Omental fat pad (tissue), 4 donors: ENCODE data around the gene CELF5. TPM values are rescaled to one million over a fixed set of nuclear protein-coding genes. Genes with fewer than 3 reads are reported as not detected.
"Not testable (repeated sequence)": the region's sequence is repeated elsewhere in the genome, so short reads cannot be mapped to it uniquely, and the experiment has no call there.

Experiments used
- ATAC-seq: fragments of 150-250 bp; one replicate; pipeline ENCODE4 v1.9.1; 2016; ENCODE audit warnings: mild to moderate bottlenecking, moderate library complexity; ENCODE audit not compliant: low FRiP score
- DNase-seq: peaks from one replicate; pipeline ENCODE4 v3.0.0-alpha.2; 2019; ENCODE audit warnings: low spot score
- CTCF ChIP-seq, 3 donors: fragments of 450-650 bp; IDR thresholded peaks; one replicate each; pipeline ENCODE4 v1.5.1; 2016 to 2017; ENCODE audit warnings: antibody characterized with exemption in 3 of 3, mild to moderate bottlenecking in 3 of 3, moderate library complexity in 2 of 3
- total RNA-seq, 4 donors: library from RNA; depleted of rRNA; stranded (reverse); fragments of >200 nt; gene quantifications; one replicate each; pipeline ENCODE4 v1.1.0, GENCODE V29; 2016

Gene CELF5
- total RNA-seq, 4 donors from 2014 or later = not detected

GRCh38 chr19:3198901-3199700 lies 25.4 kb upstream of the CELF5 start:
- DNase-seq (no peak), ATAC-seq (no peak)
- TF ChIP-seq CTCF (IDR thresholded peaks at IDR 0.05) = no peak

GRCh38 chr19:3201072-3201700 lies 23.3 kb upstream of the CELF5 start:
- ATAC-seq (no peak), DNase-seq (no peak)
- no peak for TF ChIP-seq CTCF (IDR thresholded peaks at IDR 0.05)

- ATAC-seq (no peak), DNase-seq (no peak)
- no peak for TF ChIP-seq CTCF (IDR thresholded peaks at IDR 0.05)
These were observed 22.6 kb upstream of the CELF5 start for GRCh38 chr19:3201911-3202310.

- DNase-seq (no peak), ATAC-seq (no peak)
- TF ChIP-seq CTCF (IDR thresholded peaks at IDR 0.05) = no peak
These were observed 22.1 kb upstream of the CELF5 start for GRCh38 chr19:3202346-3202745.

GRCh38 chr19:3202895-3203294 lies 21.6 kb upstream of the CELF5 start:
- ATAC-seq, DNase-seq: not testable (repeated sequence)

GRCh38 chr19:3203805-3204645 lies 20.4 kb upstream of the CELF5 start:
- ATAC-seq = no peak
- no peak for DNase-seq
- TF ChIP-seq CTCF (IDR thresholded peaks at IDR 0.05) = no peak

- DNase-seq (no peak), ATAC-seq (no peak)
- no peak for TF ChIP-seq CTCF (IDR thresholded peaks at IDR 0.05)
These were observed 19.7 kb upstream of the CELF5 start for GRCh38 chr19:3204646-3205275.
